AG04450 (cell line): ENCODE measurements around the gene ZNF579. TPM values are rescaled to one million over a fixed set of nuclear protein-coding genes. Genes with fewer than 3 reads are reported as not detected.

Experiments
- CTCF ChIA-PET: fragments of 300-600, 350-600 bp; formaldehyde crosslinking; extraction: SDS; loops from one replicate; lab custom pipeline; 2022; ENCODE audit warnings: antibody characterized with exemption, inconsistent platforms; lab: Charles Lee
- POLR2A ChIA-PET: fragments of 350-600 bp; formaldehyde crosslinking; extraction: SDS; loops from one replicate; lab custom pipeline; 2021; ENCODE audit warnings: antibody characterized with exemption, inconsistent platforms; lab: Yijun Ruan, JAX
- DNase-seq: peaks from one replicate; pipeline ENCODE4 v3.0.0-alpha.2; 2011; ENCODE audit warnings: low read depth, low spot score
- H3K27ac ChIP-seq: one replicate; pipeline ENCODE4 v1.5.1; 2012; ENCODE audit warnings: low read depth, low read length, control low read depth
- H3K27me3 ChIP-seq: one replicate; pipeline ENCODE4 v1.6.0; 2012; ENCODE audit warnings: low read length; ENCODE audit not compliant: control insufficient read depth, insufficient read depth
- H3K4me3 ChIP-seq: 2 replicates; pipeline ENCODE4 v1.5.1; 2011; ENCODE audit warnings: mild to moderate bottlenecking, low read depth, low read length, control low read depth
- H3K9me3 ChIP-seq: 2 replicates; pipeline ENCODE4 v1.5.1; 2012; ENCODE audit warnings: low read length; ENCODE audit not compliant: control insufficient read depth, insufficient read depth
- polyA plus RNA-seq: library from polyadenylated mRNA; depleted of rRNA; stranded (reverse); fragments of >200 nt; gene quantifications from 2 replicates; pipeline ENCODE4 v1.2.3, GENCODE V29; 2011
- TF ChIP-seq, protein P1 (sequence below): IDR thresholded peaks from 2 replicates; pipeline ENCODE4 v1.5.1; 2011; ENCODE audit warnings: low read depth, low read length, control low read depth, inconsistent platforms

The ZNF579 gene
- polyA plus RNA-seq, 1 experiment, result 4.2 TPM

DNA sequence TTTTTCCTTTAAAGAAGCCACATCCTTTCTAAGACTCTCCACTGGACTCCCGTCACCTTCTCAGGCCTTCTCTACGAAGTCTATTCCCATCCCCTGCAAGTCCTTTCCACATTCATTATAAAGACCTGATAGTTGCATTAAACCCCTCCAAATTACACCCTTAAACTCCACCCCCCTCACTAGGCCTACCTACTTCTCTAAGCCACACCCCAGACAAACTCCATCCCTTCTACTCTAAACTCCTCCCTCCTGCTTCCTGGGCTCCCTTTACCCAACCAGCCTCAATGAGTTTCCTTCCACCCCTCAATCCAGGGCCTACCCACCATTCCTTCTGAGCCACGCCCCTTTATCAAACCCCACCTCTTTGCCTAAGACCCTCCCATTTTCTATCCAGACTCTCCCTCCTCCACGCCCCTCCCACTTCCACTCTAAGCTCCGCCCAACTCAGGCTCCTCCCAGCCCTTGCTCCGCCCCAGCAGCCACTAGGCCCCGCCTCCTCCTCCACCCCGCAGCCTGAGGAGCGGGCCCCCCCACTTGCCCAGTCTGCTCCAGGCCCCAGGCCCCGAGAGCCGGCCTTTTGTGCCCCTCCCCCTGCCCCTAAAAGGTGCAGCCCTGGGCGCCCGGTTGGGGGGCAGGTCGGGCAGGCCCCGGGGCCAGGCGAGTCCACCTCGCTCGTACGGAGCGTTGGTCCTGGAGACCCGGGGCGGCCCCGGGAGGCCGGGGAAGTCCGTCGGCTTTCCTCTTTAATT lies 18.2 kb upstream of the ZNF579 start:
- DNase-seq, result peak; percentile 89
- TF ChIP-seq, protein P1, sequence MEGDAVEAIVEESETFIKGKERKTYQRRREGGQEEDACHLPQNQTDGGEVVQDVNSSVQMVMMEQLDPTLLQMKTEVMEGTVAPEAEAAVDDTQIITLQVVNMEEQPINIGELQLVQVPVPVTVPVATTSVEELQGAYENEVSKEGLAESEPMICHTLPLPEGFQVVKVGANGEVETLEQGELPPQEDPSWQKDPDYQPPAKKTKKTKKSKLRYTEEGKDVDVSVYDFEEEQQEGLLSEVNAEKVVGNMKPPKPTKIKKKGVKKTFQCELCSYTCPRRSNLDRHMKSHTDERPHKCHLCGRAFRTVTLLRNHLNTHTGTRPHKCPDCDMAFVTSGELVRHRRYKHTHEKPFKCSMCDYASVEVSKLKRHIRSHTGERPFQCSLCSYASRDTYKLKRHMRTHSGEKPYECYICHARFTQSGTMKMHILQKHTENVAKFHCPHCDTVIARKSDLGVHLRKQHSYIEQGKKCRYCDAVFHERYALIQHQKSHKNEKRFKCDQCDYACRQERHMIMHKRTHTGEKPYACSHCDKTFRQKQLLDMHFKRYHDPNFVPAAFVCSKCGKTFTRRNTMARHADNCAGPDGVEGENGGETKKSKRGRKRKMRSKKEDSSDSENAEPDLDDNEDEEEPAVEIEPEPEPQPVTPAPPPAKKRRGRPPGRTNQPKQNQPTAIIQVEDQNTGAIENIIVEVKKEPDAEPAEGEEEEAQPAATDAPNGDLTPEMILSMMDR, result no peak
- Histone ChIP-seq H3K9me3 (peaks cover 14% of the 10 kb centered on the region; the same call in 1 of the 2 replicates), H3K27me3 (no peaks in the 10 kb centered on the region), H3K27ac (peak overlapping the region; percentile 94), H3K4me3 (peak overlapping the region; percentile 87)
- POLR2A ChIA-PET, result interaction anchor here (0.6 to 2.2 kb wide), 23 partner anchors 9 to 1410 kb away, joined by 3 to 11 read pairs (median 5); partner anchors contain the start of genes MBOAT7, PPP6R1, UBE2S and ZNF579
- CTCF ChIA-PET, result interaction anchor here (0.6 to 1.8 kb wide), 4 partner anchors 12 to 511 kb away, joined by 3 to 10 read pairs (median 4); no protein-coding TSS in a partner anchor

DNA sequence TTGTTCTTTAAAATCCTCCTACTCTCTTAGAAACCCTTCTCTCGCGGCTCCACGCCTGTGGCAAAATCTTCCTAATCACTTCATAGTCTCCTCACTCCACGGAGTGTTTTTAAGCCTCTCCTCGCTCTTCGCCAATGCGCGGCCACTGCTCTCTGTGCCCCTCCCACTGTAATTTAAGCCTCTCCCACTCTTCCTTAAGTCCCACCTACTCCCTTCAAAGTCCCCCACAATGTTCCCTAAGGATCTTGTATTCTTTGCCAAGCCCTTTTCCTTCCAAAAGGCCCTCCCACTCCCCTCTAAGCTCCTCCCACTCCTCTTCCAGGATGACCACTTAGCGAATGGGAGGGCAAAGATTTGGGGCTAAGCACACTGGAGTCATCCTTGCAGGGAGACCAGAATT lies 17.4 kb upstream of the ZNF579 start:
- CTCF ChIA-PET, result no interaction called here
- Histone ChIP-seq H3K27ac (no peak overlapping the region), H3K4me3 (no peak overlapping the region), H3K9me3 (peaks cover 13% of the 10 kb centered on the region; the same call in 1 of the 2 replicates), H3K27me3 (no peaks in the 10 kb centered on the region)
- no peak for DNase-seq
- TF ChIP-seq, protein P1, result no peak
- POLR2A ChIA-PET, result interaction anchor here (1.8 to 2.2 kb wide), 4 partner anchors 11 to 111 kb away, joined by 6 to 9 read pairs (median 8); partner anchors contain the start of gene ZNF784

DNA sequence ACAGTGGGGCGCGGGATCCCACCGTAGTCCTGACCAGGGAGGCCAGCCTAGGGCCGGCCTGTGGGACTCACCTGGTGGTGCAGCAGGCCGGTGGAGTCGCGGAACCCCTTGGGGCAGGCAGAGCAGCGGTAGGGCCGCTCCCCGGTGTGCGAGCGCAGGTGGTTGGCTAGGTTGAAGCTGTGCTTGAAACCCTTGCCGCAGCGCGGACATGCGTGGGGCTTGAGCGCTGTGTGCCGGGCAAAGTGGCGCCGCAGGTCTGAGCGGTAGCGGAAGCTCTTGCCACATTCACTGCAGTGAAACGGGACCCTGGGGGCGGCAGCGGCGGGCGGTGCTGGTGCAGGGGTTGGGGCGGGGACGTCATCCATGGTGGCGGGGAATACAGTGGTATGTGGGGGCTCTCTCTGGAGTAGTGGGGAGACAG lies 16.9 kb upstream of the ZNF579 start:
- TF ChIP-seq, protein P1, result no peak
- Histone ChIP-seq H3K4me3 (no peak overlapping the region), H3K9me3 (peaks cover 7% of the 10 kb centered on the region; the same call in 1 of the 2 replicates), H3K27ac (no peak overlapping the region), H3K27me3 (no peaks in the 10 kb centered on the region)
- no peak for DNase-seq
- POLR2A ChIA-PET, result interaction anchor here (2.2 kb wide), 1 partner anchor 10 kb away, joined by 9 read pairs; no protein-coding TSS in a partner anchor
- CTCF ChIA-PET, result no interaction called here

DNA sequence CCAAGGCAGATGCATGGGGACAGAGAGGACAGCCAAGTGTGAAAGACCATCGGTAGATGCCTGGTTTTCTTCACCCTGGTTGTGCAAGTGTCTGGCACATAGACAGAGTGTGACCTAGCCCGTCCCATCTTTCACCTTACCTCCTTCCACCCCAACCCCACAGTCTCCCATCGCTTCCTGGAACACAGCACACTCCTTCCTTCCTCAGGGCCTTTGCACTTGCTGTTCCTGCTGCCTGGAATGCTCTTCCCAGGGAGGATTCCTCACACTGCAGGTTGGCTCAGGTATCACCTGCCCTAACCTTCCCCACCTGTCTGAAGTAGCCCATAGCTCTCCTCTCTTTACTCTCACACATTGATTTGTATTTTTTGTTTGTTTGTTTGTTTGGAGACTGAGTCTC lies 15.7 kb upstream of the ZNF579 start:
- DNase-seq, result no peak
- ChIA-PET POLR2A (no interaction called here), CTCF (interaction anchor here (0.8 kb wide), 1 partner anchor 57 kb away, joined by 3 read pairs; no protein-coding TSS in a partner anchor)
- no peak overlapping the region for H3K4me3 ChIP-seq
- TF ChIP-seq, protein P1, result no peak
- peaks cover 3% of the 10 kb centered on the region; the same call in 1 of the 2 replicates for H3K9me3 ChIP-seq
- H3K27ac ChIP-seq, result no peak overlapping the region
- H3K27me3 ChIP-seq, result no peaks in the 10 kb centered on the region
